ENCODE data around the gene KANSL1.
"Not testable (repeated sequence)": the region's sequence is repeated elsewhere in the genome, so short reads cannot be mapped to it uniquely, and the experiment has no call there.

Gene KANSL1

DNA sequence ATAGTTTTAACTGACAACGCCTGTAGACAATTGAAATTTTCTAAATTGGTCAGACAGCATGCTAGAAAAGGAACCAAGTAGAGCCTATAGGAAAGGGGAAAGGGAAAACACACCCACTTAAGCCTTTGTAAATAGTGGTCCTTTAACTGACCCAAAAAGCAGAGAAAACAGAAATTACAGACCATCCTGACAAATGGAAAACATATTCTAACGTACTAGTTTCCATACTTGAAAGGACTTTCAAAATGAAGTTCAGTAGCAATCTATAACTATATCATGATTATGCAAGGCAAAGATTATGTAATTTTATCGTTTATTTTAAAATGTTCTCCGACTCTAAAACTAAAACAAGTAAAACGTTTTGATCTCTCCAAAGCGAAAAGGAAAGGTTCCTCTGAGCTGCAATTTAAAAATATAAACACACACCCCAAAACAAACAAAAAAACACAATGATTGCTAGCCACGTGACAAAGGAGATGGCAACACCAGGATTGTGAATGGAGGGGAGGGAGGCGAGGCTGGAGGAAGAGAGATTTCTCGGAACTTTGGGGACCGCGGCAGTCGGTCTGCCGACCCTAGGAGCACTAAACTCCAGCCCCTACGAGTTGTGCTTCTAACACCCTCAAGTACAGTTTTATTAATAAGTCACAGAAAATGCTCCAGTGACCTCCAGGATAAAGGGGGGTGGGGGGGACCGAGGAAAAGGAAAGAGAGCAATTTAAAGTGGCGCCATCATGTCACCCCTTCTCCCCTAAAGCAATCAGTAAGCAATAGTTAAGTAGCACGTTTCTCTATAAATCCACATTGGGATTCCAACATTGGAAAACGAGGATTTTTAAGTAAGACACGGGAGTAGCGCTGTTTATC lies 1.7 kb downstream of the KANSL1 start:
- H3K27ac ChIP-seq: peak overlapping the region; percentile 98
- TF ChIP-seq ZFX (IDR thresholded peaks at IDR 0.05): no peak
- TF ChIP-seq, protein P1, sequence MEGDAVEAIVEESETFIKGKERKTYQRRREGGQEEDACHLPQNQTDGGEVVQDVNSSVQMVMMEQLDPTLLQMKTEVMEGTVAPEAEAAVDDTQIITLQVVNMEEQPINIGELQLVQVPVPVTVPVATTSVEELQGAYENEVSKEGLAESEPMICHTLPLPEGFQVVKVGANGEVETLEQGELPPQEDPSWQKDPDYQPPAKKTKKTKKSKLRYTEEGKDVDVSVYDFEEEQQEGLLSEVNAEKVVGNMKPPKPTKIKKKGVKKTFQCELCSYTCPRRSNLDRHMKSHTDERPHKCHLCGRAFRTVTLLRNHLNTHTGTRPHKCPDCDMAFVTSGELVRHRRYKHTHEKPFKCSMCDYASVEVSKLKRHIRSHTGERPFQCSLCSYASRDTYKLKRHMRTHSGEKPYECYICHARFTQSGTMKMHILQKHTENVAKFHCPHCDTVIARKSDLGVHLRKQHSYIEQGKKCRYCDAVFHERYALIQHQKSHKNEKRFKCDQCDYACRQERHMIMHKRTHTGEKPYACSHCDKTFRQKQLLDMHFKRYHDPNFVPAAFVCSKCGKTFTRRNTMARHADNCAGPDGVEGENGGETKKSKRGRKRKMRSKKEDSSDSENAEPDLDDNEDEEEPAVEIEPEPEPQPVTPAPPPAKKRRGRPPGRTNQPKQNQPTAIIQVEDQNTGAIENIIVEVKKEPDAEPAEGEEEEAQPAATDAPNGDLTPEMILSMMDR (conservative IDR thresholded peaks at IDR 0.05): no peak

DNA sequence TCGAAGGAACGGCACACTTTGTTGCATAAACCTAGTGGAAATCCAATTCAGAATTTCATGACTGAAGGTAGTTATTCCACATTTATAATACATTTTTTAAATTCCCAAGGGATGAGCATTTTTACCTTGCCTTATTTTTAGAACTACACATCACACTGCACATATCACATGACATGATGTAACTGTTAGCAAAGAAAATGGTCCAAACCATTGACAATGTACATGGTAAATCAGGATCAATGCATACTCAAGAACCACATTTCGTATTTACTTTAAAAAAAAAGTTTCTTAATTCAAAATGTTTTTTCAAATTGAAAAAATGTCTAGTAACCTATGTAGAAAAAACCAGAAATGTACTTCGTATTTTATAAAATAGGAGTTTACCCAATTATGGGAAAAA lies 2.5 kb downstream of the KANSL1 start:
- TF ChIP-seq, protein P1 (conservative IDR thresholded peaks at IDR 0.05): no peak
- no peak for TF ChIP-seq ZFX (IDR thresholded peaks at IDR 0.05)
- H3K27ac ChIP-seq: no peak overlapping the region

DNA sequence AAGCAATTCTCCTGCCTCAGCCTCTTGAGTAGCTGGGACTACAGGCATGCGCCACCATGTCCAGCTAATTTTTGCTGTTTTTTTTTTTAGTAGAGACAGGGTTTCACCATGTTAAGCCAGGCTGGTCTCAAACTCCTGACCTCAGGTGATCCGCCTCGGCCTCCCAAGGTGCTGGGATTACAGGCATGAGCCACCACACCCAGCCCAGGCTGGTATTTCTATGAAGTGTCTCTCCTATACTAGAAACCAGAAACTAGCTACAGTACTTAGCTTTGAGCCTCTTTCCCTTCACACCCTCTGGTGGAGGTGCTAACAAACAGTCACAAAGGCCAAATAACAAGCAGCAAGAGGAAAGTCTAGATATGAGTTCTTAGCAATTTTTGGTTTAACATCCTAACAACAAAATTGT lies 6.4 kb downstream of the KANSL1 start:
- H3K27ac ChIP-seq: not testable (repeated sequence)

DNA sequence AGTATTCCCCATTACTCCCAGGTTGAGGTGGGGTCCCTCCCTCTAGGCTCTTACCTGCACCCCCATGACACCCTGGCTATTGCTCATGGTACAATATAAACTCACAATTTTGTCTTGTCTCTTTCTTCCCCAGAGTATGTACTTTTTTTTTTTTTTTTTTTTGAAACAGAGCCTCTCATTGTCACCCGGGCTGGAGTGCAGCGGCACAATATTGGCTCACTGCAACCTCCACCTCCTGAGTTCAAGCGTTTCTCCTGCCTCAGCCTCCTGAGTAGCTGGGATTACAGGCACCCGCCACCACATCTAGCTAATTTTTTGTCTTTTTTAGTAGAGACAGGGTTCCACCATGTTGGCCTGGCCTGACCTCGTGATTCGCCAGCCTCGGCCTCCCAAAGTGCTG lies 8.5 kb downstream of the KANSL1 start:
- H3K27ac ChIP-seq: no peak overlapping the region

DNA sequence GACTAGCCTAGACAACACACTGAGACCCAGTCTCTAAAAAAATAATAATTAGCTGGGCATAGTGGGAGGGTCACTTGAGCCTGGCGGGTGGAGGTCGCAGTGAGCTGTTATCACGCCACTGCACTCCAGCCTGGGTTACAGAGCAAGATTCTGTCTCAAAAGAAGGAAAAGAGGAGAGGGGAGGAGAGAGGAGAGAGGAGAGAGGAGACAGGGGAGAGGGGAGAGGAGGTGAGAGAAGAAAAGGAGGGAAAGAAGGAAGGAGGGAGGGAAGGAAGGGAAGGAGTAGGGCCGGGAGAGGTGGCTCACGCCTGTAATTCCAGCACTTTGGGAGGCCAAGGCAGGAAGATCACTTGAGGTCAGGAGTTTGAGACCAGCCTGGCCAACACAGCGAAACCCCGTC lies 9.8 kb downstream of the KANSL1 start:
- peak overlapping the region; percentile 4; the same call in 1 of the 2 replicates for H3K27ac ChIP-seq

More for the DNA sequence above, 8.5 kb downstream of the KANSL1 start:
- TF ChIP-seq ZFX (IDR thresholded peaks at IDR 0.05): no peak
- TF ChIP-seq, protein P1 (conservative IDR thresholded peaks at IDR 0.05): no peak

DNA sequence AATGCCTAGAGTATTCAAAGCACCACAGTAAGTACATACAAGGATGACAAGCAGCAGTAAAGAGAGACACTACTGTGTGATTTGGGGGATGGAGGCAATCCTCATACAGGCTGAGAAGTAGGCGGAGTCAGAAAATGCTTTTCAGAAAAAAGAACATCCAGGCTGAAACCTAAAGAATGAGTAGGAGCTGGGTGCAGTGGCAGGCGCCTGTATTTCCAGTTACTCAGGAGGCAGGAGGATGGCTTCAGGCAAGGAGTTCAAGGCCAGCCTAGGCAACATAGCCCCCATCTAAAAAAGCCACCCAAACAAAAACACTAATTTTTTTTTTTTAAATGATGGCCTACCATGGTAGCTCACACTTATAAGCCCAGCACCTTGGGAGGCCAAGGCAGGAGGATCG lies 10.3 kb downstream of the KANSL1 start:
- TF ChIP-seq ZFX (IDR thresholded peaks at IDR 0.05): no peak
- peak overlapping the region; percentile 4; the same call in 1 of the 2 replicates for H3K27ac ChIP-seq

DNA sequence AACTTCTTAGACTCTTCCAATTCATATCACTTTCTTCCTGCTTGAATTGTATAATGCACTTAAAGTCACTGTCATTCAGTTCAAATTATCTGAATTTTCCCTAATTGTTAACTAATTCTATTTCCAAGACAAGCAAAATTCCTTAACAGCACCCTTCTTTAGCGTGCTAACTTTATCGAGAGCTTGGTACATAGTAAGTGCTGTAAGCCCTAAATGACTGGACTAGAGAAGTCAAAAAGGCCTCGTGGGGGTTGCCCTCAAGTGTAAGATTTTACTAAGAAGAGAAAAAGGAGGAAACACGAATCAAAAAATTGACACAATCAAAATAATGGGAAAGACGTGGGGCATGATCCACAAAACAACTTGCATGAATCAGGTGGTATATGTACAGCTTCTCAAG lies 11.3 kb downstream of the KANSL1 start:
- H3K27ac ChIP-seq: no peak overlapping the region
- TF ChIP-seq ZFX (IDR thresholded peaks at IDR 0.05): no peak
- TF ChIP-seq, protein P1 (conservative IDR thresholded peaks at IDR 0.05): no peak

DNA sequence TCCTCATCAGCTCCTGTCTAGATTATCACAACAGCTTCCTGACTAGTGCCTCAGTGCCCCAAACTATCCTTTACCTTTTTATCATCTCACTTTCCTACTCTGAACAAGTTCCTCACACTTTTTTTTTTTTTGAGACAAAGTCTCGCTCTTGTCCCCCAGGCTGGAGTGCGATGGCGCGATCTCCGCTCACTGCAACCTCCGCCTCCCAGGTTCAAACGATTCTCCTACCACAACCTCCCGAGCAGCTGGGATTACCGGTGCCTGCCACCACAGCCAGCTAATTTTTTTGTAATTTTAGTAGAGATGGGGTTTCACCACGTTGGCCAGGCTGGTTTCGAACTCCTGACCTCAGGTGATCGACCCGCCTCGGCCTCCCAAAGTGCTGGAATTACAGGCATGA lies 11.9 kb downstream of the KANSL1 start:
- not testable (repeated sequence) for H3K27ac ChIP-seq

DNA sequence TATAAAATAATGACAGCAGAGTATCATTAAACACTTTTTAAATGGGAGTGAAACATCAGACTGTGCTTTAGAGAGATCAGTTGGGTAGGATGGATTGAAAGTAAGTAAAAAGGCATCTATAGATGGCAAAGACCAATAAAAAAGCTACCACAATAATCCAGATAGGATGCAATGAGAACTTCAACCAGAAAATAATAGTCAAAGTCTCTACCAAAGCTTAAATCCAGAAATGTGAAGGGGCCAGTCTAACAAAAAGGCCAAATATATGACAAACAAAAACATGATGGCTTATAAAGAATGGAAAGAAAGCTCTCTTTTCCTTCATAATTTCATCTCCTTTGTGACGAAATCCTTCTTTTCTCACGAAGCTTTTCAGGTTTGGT lies 12.3 kb downstream of the KANSL1 start:
- no peak for TF ChIP-seq ZFX (IDR thresholded peaks at IDR 0.05)
- TF ChIP-seq, protein P1 (conservative IDR thresholded peaks at IDR 0.05): no peak
- H3K27ac ChIP-seq: no peak overlapping the region

DNA sequence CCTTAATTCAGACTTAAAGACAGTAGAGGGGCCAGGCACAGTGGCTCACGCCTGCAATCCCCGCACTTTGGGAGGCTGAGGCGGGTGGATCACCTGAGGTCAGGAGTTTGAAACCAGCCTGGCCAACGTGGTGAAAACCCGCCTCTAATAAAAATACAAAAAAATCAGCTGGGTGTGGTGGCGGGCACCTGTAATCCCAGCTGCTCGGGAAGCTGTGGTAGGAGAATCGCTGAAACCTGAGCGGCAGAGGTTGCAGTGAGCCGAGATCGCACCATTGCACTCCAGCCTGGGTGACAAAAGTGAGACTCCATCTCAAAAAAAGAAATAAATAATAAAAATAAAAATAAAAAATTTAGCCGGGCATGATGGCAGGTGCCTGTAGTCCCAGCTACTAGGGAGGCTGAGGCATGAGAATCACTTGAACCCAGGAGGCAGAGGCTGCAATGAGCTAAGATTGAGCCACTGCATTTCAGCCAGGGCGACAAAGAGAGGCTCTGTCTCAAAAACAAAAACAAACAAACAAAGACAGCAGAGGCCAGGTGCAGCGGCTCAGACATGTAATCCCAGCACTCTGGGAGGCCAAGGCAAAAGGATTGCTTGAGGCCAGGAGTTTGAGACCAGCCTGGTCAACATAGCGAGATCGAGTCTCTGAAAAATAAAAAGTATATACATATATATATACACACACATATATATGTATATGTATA lies 12.9 kb downstream of the KANSL1 start:
- H3K27ac ChIP-seq: not testable (repeated sequence)
